Keratinocyte (primary cell): ENCODE measurements around the gene HMGB3. TPM values are rescaled to one million over a fixed set of nuclear protein-coding genes. Genes with fewer than 3 reads are reported as not detected.

Experiments
- DNase-seq: peaks from one replicate; pipeline ENCODE4 v3.0.0-alpha.2; 2011; ENCODE audit warnings: low read depth, missing footprints, low spot score
- FAIRE-seq: peaks from 2 replicates; lab custom pipeline; 2011; peaks lifted over from hg19 to GRCh38; lab: Jason Lieb, UNC
- H2AFZ ChIP-seq: 2 replicates; pipeline ENCODE4 v1.6.0; 2012; ENCODE audit warnings: low read length, control low read depth, inconsistent platforms; ENCODE audit not compliant: control insufficient read depth
- H3K27ac ChIP-seq: 2 replicates; pipeline ENCODE4 v1.5.1; 2011; ENCODE audit warnings: low read length; ENCODE audit not compliant: control insufficient read depth, insufficient read depth
- H3K27me3 ChIP-seq: 3 replicates; pipeline ENCODE4 v1.6.0; 2011; ENCODE audit warnings: low read length; ENCODE audit not compliant: control insufficient read depth, insufficient read depth; ENCODE audit errors: extremely low read depth
- H3K36me3 ChIP-seq, 2 experiments: 2 replicates in 1 of 2; 3 replicates in 1 of 2; pipeline ENCODE4 v1.5.1; 2011; ENCODE audit warnings: low read length in 2 of 2, mild to moderate bottlenecking in 1 of 2; ENCODE audit not compliant: control insufficient read depth in 2 of 2, insufficient read depth in 2 of 2; ENCODE audit errors: extremely low read depth in 1 of 2
- H3K4me1 ChIP-seq: 3 replicates; pipeline ENCODE4 v1.5.1; 2011; ENCODE audit warnings: low read length; ENCODE audit not compliant: control insufficient read depth, insufficient read depth; ENCODE audit errors: extremely low read depth
- H3K4me2 ChIP-seq: 3 replicates; pipeline ENCODE4 v1.6.0; 2011; ENCODE audit warnings: low read depth, low read length; ENCODE audit not compliant: control insufficient read depth, insufficient read depth; ENCODE audit errors: extremely low read depth
- H3K4me3 ChIP-seq, 3 experiments: fragments of 200-600 bp in 1 of 3; sonication (generic) in 1 of 3; 2 replicates in 2 of 3; 3 replicates in 1 of 3; pipeline ENCODE4 v1.5.1; 2011 to 2016; ENCODE audit warnings: low read length in 3 of 3, mild to moderate bottlenecking in 3 of 3, control low read depth in 2 of 3, inconsistent platforms in 1 of 3, low read depth in 1 of 3, mixed read lengths in 1 of 3, mixed run types in 1 of 3, moderate library complexity in 1 of 3; ENCODE audit not compliant: control insufficient read depth in 2 of 3, insufficient read depth in 2 of 3; ENCODE audit errors: extremely low read depth in 1 of 3
- H3K79me2 ChIP-seq: 2 replicates; pipeline ENCODE4 v1.6.0; 2012; ENCODE audit warnings: low read length; ENCODE audit not compliant: control insufficient read depth, insufficient read depth
- H3K9ac ChIP-seq: 3 replicates; pipeline ENCODE4 v1.6.0; 2011; ENCODE audit warnings: low read length; ENCODE audit not compliant: control insufficient read depth, insufficient read depth; ENCODE audit errors: extremely low read depth
- H3K9me1 ChIP-seq: 3 replicates; pipeline ENCODE4 v1.6.0; 2011; ENCODE audit warnings: low read length; ENCODE audit not compliant: control insufficient read depth, insufficient read depth; ENCODE audit errors: extremely low read depth
- H3K9me3 ChIP-seq: 2 replicates; pipeline ENCODE4 v1.5.1; 2012; ENCODE audit warnings: low read depth, low read length; ENCODE audit not compliant: control insufficient read depth
- H4K20me1 ChIP-seq: 3 replicates; pipeline ENCODE4 v1.6.0; 2011; ENCODE audit warnings: low read length; ENCODE audit not compliant: control insufficient read depth, insufficient read depth; ENCODE audit errors: extremely low read depth
- CTCF ChIP-seq, 3 experiments: IDR thresholded peaks in 1 of 3; conservative IDR thresholded peaks in 1 of 3; optimal IDR thresholded peaks in 1 of 3; 2 replicates in 2 of 3; 3 replicates in 1 of 3; pipeline versions ENCODE3 to v1.5.1; 2011; ENCODE audit warnings: low read length in 3 of 3, mild to moderate bottlenecking in 3 of 3, moderate library complexity in 2 of 3, control low read depth in 1 of 3, inconsistent platforms in 1 of 3; ENCODE audit not compliant: insufficient read depth in 2 of 3; ENCODE audit errors: extremely low read depth in 1 of 3
- EZH2 ChIP-seq: IDR thresholded peaks from one replicate; pipeline ENCODE4 v1.6.1; 2012; ENCODE audit warnings: inconsistent platforms, mild to moderate bottlenecking, low read length, moderate library complexity
- dilution Hi-C: fragments of 300-500 bp; cut with MboI; formaldehyde crosslinking; loops from one replicate; pipeline ENCODE4 v1.7.0; 2020; ENCODE audit warnings: low sequenced_read_pairs; ENCODE audit not compliant: extremely low pct_ligation_motif_present
- polyA plus RNA-seq, 5 experiments: library from polyadenylated mRNA; depleted of rRNA in 3 of 5; stranded (reverse) in 3 of 5; stranded (forward) in 1 of 5; unstranded in 1 of 5; fragments of >200 nt; gene quantifications; 1 replicate in 1 of 5; 2 replicates in 3 of 5; 3 replicates in 1 of 5; pipeline versions ENCODE4 v1.2.1 to v1.2.3, GENCODE V29; 2011 to 2012; ENCODE audit warnings: missing spikeins in 2 of 5, low read depth in 1 of 5, low replicate concordance in 1 of 5

Gene HMGB3
- polyA plus RNA-seq, 1 donor (not counting 4 experiments of a cell fraction or from before 2014, with no cell fraction given) = 72.4 TPM

- Histone ChIP-seq H3K9me3 (no peaks in the 10 kb centered on the region), H3K9me1 (no peaks in the 10 kb centered on the region), H3K27me3 (no peaks in the 10 kb centered on the region), H3K4me3 (no peak overlapping the region), H3K4me1 (no peaks in the 10 kb centered on the region), H3K27ac (no peak overlapping the region), H3K36me3 (no peaks in the 10 kb centered on the region), H3K79me2 (no peaks in the 10 kb centered on the region), H3K4me2 (no peak overlapping the region), H4K20me1 (no peaks in the 10 kb centered on the region), H3K9ac (no peak overlapping the region), H2AFZ (no peak overlapping the region)
- dilution Hi-C loops = no loop called here
- no peak for DNase-seq
- TF ChIP-seq CTCF (optimal IDR thresholded peaks at IDR 0.05 in 1 of 3, IDR thresholded peaks at IDR 0.05 in 1 of 3, conservative IDR thresholded peaks at IDR 0.05 in 1 of 3; ENCODE audit: extremely low read depth in 1 of 3, insufficient read depth in 2 of 3, low read length in 3 of 3) (no peak), EZH2 (no peak)
- FAIRE-seq = no peak
Measured at GRCh38 chrX:150967786-150968185, 15.3 kb upstream of the HMGB3 start.

DNA sequence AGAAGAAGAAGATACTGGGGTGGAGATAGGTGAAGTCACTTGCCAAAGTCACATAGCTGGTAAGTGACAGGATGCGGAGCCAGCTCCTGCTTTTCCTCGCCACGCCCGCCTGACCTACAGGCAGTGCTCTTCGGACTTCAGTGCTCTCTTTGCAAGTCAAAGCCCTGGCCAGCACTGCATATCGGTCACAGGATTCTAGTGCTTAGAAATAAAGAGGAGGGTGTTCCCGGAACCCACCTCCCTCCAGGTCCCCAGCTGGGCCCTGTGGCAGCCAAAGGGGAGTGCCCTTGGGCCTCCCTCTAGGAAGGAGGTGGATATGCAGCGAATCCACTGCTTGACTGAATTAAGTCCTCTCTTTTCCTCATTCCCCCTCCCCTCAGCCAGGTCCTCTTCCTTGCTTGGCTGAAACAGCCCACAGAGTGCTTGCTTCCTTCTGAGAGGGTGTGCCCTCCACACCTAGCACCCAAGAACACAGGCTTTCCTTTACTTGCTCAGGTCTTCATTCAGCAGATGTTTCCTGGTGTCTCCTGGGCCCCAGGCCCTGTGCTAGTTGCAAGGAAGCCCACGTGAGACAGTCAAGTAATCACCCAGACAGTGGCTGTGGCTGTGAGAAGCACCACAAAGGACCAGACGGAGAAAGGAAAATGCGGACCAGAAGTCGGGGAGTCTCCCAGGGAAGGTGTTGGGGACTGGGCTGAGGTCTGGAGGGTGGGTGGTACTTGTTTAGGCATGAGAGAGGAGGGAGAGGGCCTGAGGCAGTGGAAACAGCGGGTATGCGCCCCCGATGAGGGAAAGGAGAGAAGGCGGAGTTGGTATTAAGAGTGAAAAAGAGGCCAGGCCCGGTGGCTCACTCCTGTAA is 14.0 kb upstream of the HMGB3 start:
- no peak overlapping the region for H3K9ac ChIP-seq
- H3K9me1 ChIP-seq = no peaks in the 10 kb centered on the region
- no peak for FAIRE-seq
- no peak overlapping the region for H3K4me3 ChIP-seq
- dilution Hi-C loops = no loop called here
- TF ChIP-seq CTCF (optimal IDR thresholded peaks at IDR 0.05 in 1 of 3, IDR thresholded peaks at IDR 0.05 in 1 of 3, conservative IDR thresholded peaks at IDR 0.05 in 1 of 3; ENCODE audit: extremely low read depth in 1 of 3, insufficient read depth in 2 of 3, low read length in 3 of 3) = no peak
- no peak for TF ChIP-seq EZH2
- no peaks in the 10 kb centered on the region for H3K27me3 ChIP-seq
- H3K4me2 ChIP-seq = no peak overlapping the region
- H3K27ac ChIP-seq = no peak overlapping the region
- H3K79me2 ChIP-seq = no peaks in the 10 kb centered on the region
- no peak for DNase-seq
- no peaks in the 10 kb centered on the region for H4K20me1 ChIP-seq
- no peak overlapping the region for H2AFZ ChIP-seq
- H3K4me1 ChIP-seq = no peaks in the 10 kb centered on the region
- no peaks in the 10 kb centered on the region for H3K36me3 ChIP-seq
- no peaks in the 10 kb centered on the region for H3K9me3 ChIP-seq
